Measurements from ENCODE around the gene RPS6KL1.

Gene RPS6KL1

GRCh38 chr14:74890262-74890661 lies 32.8 kb downstream of the RPS6KL1 start:
- no peak for DNase-seq (ENCODE audit: extremely low read depth in 1 of 2, low read depth in 1 of 2)

GRCh38 chr14:74888164-74889158 lies 34.6 kb downstream of the RPS6KL1 start:
- no peak for DNase-seq (ENCODE audit: extremely low read depth in 1 of 2, low read depth in 1 of 2)

GRCh38 chr14:74886001-74886400 lies 37.1 kb downstream of the RPS6KL1 start:
- DNase-seq (ENCODE audit: extremely low read depth in 1 of 2, low read depth in 1 of 2): no peak

- DNase-seq (ENCODE audit: extremely low read depth in 1 of 2, low read depth in 1 of 2): peak in 1 of 2 donors; percentile 33
Measured at GRCh38 chr14:74882103-74882920, 40.7 kb downstream of the RPS6KL1 start.

- DNase-seq (ENCODE audit: extremely low read depth in 1 of 2, low read depth in 1 of 2): peak; percentile 58 to 79
Measured at GRCh38 chr14:74881431-74882102, 41.5 kb downstream of the RPS6KL1 start, which contains the start of gene DLST. Gene DLST, plus strand, starts transcription at chr14:74881916. Its CDS starts 38 bp downstream, at chr14:74881954.

- DNase-seq (ENCODE audit: extremely low read depth in 1 of 2, low read depth in 1 of 2): no peak
Measured at GRCh38 chr14:74879427-74880182, 43.5 kb downstream of the RPS6KL1 start.

GRCh38 chr14:74875941-74876913 lies 46.8 kb downstream of the RPS6KL1 start, which contains the start of gene PROX2:
Gene PROX2, minus strand, starts transcription at chr14:74876145. Its CDS starts 12,311 bp downstream, at chr14:74863834.
- DNase-seq (ENCODE audit: extremely low read depth in 1 of 2, low read depth in 1 of 2): no peak

GRCh38 chr14:74875204-74875603 lies 47.9 kb downstream of the RPS6KL1 start:
- DNase-seq (ENCODE audit: extremely low read depth in 1 of 2, low read depth in 1 of 2): no peak

- no peak for DNase-seq (ENCODE audit: extremely low read depth in 1 of 2, low read depth in 1 of 2)
Measured at GRCh38 chr14:74871819-74872218, 51.2 kb downstream of the RPS6KL1 start.

- no peak for DNase-seq (ENCODE audit: extremely low read depth in 1 of 2, low read depth in 1 of 2)
Measured at GRCh38 chr14:74868739-74869138, 54.3 kb downstream of the RPS6KL1 start.

- peak in 1 of 2 donors; percentile 48 for DNase-seq (ENCODE audit: extremely low read depth in 1 of 2, low read depth in 1 of 2)
Measured at GRCh38 chr14:74867673-74868072, 55.4 kb downstream of the RPS6KL1 start.

- DNase-seq (ENCODE audit: extremely low read depth in 1 of 2, low read depth in 1 of 2): no peak
Measured at GRCh38 chr14:74866708-74867389, 56.2 kb downstream of the RPS6KL1 start.

- no peak for DNase-seq (ENCODE audit: extremely low read depth in 1 of 2, low read depth in 1 of 2)
Measured at GRCh38 chr14:74865156-74865555, 57.9 kb downstream of the RPS6KL1 start.

- no peak for DNase-seq (ENCODE audit: extremely low read depth in 1 of 2, low read depth in 1 of 2)
Measured at GRCh38 chr14:74864198-74864597, 58.9 kb downstream of the RPS6KL1 start.

- DNase-seq (ENCODE audit: extremely low read depth in 1 of 2, low read depth in 1 of 2): no peak
Measured at GRCh38 chr14:74863274-74863673, 59.8 kb downstream of the RPS6KL1 start.

- DNase-seq (ENCODE audit: extremely low read depth in 1 of 2, low read depth in 1 of 2): no peak
Measured at GRCh38 chr14:74861734-74862090, 61.3 kb downstream of the RPS6KL1 start.

- peak; percentile 90 to 92 for DNase-seq (ENCODE audit: extremely low read depth in 1 of 2, low read depth in 1 of 2)
Measured at GRCh38 chr14:74860899-74861733, 61.9 kb downstream of the RPS6KL1 start.
